ENCODE data around the gene PLEKHA8.

PLEKHA8 gene

DNA sequence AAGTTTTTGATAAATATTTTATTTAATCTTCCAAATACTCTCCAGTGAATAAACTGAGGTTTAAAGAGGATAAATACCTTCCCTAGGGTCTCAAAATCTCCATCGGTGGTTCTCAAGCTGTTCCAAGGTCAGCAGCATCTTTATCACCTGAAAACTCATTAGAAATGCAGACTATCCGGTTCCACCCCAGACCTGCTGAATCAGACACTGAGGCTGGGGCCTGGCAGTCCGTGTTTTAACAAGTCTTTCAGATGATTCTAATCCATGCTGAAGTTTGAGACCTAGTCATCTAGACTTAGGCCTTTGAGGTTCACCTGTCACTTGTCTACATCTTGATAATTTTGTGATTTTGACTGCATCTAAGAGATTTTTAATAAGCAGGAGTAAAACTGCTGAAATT lies 37.5 kb downstream of the PLEKHA8 start:
- peaks cover 12% of the 10 kb centered on the region for H3K4me1 ChIP-seq (ENCODE audit: control insufficient read depth, low read length)
- H3K9me2 ChIP-seq (replicated peaks; ENCODE audit: control insufficient read depth, low read length) = no peaks in the 10 kb centered on the region
- no peaks in the 10 kb centered on the region for H3K9me3 ChIP-seq (ENCODE audit: control insufficient read depth, insufficient read depth, low read length)
- peaks cover 9% of the 10 kb centered on the region for H3K36me3 ChIP-seq (ENCODE audit: control insufficient read depth, low read length)
- H4K20me1 ChIP-seq (ENCODE audit: control insufficient read depth, insufficient read depth, low read depth, low read length) = no peaks in the 10 kb centered on the region
- no peaks in the 10 kb centered on the region for H3K79me2 ChIP-seq (ENCODE audit: control insufficient read depth, low read length)
- H3K4me3 ChIP-seq (ENCODE audit: low read length) = no peak overlapping the region
- H3K4me2 ChIP-seq (ENCODE audit: low read length) = no peak overlapping the region
- H3F3A ChIP-seq (ENCODE audit: control insufficient read depth, insufficient read depth) = no peaks in the 10 kb centered on the region
- H3K27ac ChIP-seq (ENCODE audit: low read depth, low read length) = no peak overlapping the region
- TF ChIP-seq CTCF (IDR thresholded peaks at IDR 0.05; ENCODE audit: low read depth, low read length, poor library complexity, severe bottlenecking) = no peak
- TF ChIP-seq EZH2phosphoT487 (IDR thresholded peaks at IDR 0.05; ENCODE audit: borderline replicate concordance, low read length) = no peak
- H3K27me3 ChIP-seq (ENCODE audit: control insufficient read depth, low read length) = no peaks in the 10 kb centered on the region

GRCh38 chr7:30066687-30067086 lies 38.5 kb downstream of the PLEKHA8 start:
- no peaks in the 10 kb centered on the region for H4K20me1 ChIP-seq (ENCODE audit: control insufficient read depth, insufficient read depth, low read depth, low read length)
- H3K4me2 ChIP-seq (ENCODE audit: low read length) = no peak overlapping the region
- H3K27ac ChIP-seq (ENCODE audit: low read depth, low read length) = no peak overlapping the region
- H3K4me1 ChIP-seq (ENCODE audit: control insufficient read depth, low read length) = peaks cover 9% of the 10 kb centered on the region
- no peak overlapping the region for H3K4me3 ChIP-seq (ENCODE audit: low read length)
- H3K9me2 ChIP-seq (replicated peaks; ENCODE audit: control insufficient read depth, low read length) = no peaks in the 10 kb centered on the region
- TF ChIP-seq EZH2phosphoT487 (IDR thresholded peaks at IDR 0.05; ENCODE audit: borderline replicate concordance, low read length) (no peak), CTCF (IDR thresholded peaks at IDR 0.05; ENCODE audit: low read depth, low read length, poor library complexity, severe bottlenecking) (no peak)
- H3K79me2 ChIP-seq (ENCODE audit: control insufficient read depth, low read length) = no peaks in the 10 kb centered on the region
- H3K36me3 ChIP-seq (ENCODE audit: control insufficient read depth, low read length) = peaks cover 9% of the 10 kb centered on the region
- no peaks in the 10 kb centered on the region for H3K9me3 ChIP-seq (ENCODE audit: control insufficient read depth, insufficient read depth, low read length)
- no peaks in the 10 kb centered on the region for H3K27me3 ChIP-seq (ENCODE audit: control insufficient read depth, low read length)
- H3F3A ChIP-seq (ENCODE audit: control insufficient read depth, insufficient read depth) = no peaks in the 10 kb centered on the region

- Histone ChIP-seq H3K9me2 (replicated peaks; ENCODE audit: control insufficient read depth, low read length) (no peaks in the 10 kb centered on the region), H4K20me1 (ENCODE audit: control insufficient read depth, insufficient read depth, low read depth, low read length) (no peaks in the 10 kb centered on the region), H3K9me3 (ENCODE audit: control insufficient read depth, insufficient read depth, low read length) (no peaks in the 10 kb centered on the region), H3K4me3 (ENCODE audit: low read length) (no peak overlapping the region), H3K27ac (ENCODE audit: low read depth, low read length) (no peak overlapping the region), H3K36me3 (ENCODE audit: control insufficient read depth, low read length) (peaks cover 6% of the 10 kb centered on the region), H3F3A (ENCODE audit: control insufficient read depth, insufficient read depth) (no peaks in the 10 kb centered on the region), H3K4me1 (ENCODE audit: control insufficient read depth, low read length) (no peaks in the 10 kb centered on the region), H3K79me2 (ENCODE audit: control insufficient read depth, low read length) (no peaks in the 10 kb centered on the region), H3K4me2 (ENCODE audit: low read length) (no peak overlapping the region), H3K27me3 (ENCODE audit: control insufficient read depth, low read length) (no peaks in the 10 kb centered on the region)
- TF ChIP-seq EZH2phosphoT487 (IDR thresholded peaks at IDR 0.05; ENCODE audit: borderline replicate concordance, low read length) (no peak), CTCF (IDR thresholded peaks at IDR 0.05; ENCODE audit: low read depth, low read length, poor library complexity, severe bottlenecking) (no peak)
Observed at GRCh38 chr7:30068117-30068516, 39.9 kb downstream of the PLEKHA8 start.

Measured in DOHH2 (cell line).